ENCODE results near the gene GABRA4.

Gene GABRA4

DNA sequence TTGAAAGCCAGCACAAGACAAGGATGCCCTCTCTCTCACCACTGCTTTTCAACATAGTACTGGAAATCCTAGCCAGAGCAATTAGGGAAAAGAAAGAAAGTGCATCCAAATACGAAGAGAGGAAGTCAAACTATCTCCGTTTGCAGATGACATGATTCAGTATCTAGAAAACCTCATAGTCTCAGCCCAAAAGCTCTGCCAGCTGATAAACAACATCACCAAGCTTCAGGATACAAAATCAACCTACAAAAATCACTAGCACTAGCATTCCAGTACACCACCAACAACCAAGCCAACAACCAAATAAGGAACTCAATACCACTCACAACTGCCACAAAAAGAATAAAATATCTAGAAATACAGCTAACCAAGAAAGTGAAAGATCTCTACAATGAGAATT is 123.0 kb downstream of the GABRA4 start:
- Histone ChIP-seq H3K36me3 (ENCODE audit: insufficient read depth, low read length) (no peaks in the 10 kb centered on the region), H3K9ac (ENCODE audit: low read depth, low read length) (no peak overlapping the region), H3K9me3 (ENCODE audit: insufficient read depth, low read depth, low read length) (no peaks in the 10 kb centered on the region), H3K4me3 (ENCODE audit: low read length) (no peak overlapping the region), H3K4me1 (ENCODE audit: insufficient read depth, low read length) (peaks cover 6% of the 10 kb centered on the region; the same call in 1 of the 2 replicates), H3K27ac (ENCODE audit: low read depth, low read length) (no peak overlapping the region), H3K27me3 (ENCODE audit: insufficient read depth, low read length) (no peaks in the 10 kb centered on the region)
- 97% methylated on average over 2 of the region's 2 CpGs for WGBS
